HG03097 (cell line): ENCODE data around the gene OR52D1.

Experiments
- ATAC-seq: cut with Tn5 transposase; IDR thresholded peaks from one replicate; pipeline ENCODE4 v1.9.1; 2021; ENCODE audit not compliant: unreplicated experiment, low FRiP score

Gene OR52D1

GRCh38 chr11:5488385-5488784 is at the start of gene OR52D1:
Gene OR52D1 (plus strand): TSS chr11:5488685. CDS start chr11:5488707, 22 bp downstream.
- no peak for ATAC-seq

GRCh38 chr11:5441414-5441813 is 47.1 kb upstream of the OR52D1 start, which contains the start of gene OR51I1:
Gene OR51I1 (minus strand): TSS chr11:5441514. CDS start chr11:5441514, 0 bp downstream.
- no peak for ATAC-seq

- no peak for ATAC-seq
Observed at GRCh38 chr11:5443835-5444393, 44.6 kb upstream of the OR52D1 start.

GRCh38 chr11:5449023-5449422 is 39.5 kb upstream of the OR52D1 start, which contains the start of gene OR51I2:
Gene OR51I2 (plus strand): TSS chr11:5449323. CDS start chr11:5453489, 4,166 bp downstream.
- no peak for ATAC-seq

- ATAC-seq = no peak
Observed at GRCh38 chr11:5449432-5449831, 39.1 kb upstream of the OR52D1 start.

GRCh38 chr11:5460983-5461621 is 27.4 kb upstream of the OR52D1 start:
- ATAC-seq = no peak

- ATAC-seq = no peak
Observed at GRCh38 chr11:5467527-5467926, 21.0 kb upstream of the OR52D1 start.

GRCh38 chr11:5473921-5474320 is 14.6 kb upstream of the OR52D1 start:
- no peak for ATAC-seq

- ATAC-seq = no peak
Observed at GRCh38 chr11:5476186-5476819, 12.2 kb upstream of the OR52D1 start.

GRCh38 chr11:5486003-5486402 is 2.5 kb upstream of the OR52D1 start:
- ATAC-seq = no peak

GRCh38 chr11:5486421-5486820 is 2.1 kb upstream of the OR52D1 start:
- no peak for ATAC-seq

- ATAC-seq = no peak
Observed at GRCh38 chr11:5488798-5489399, 414 bp downstream of the OR52D1 start.

- ATAC-seq = no peak
Observed at GRCh38 chr11:5489576-5490357, 1.3 kb downstream of the OR52D1 start.

GRCh38 chr11:5499671-5500070 is 11.2 kb downstream of the OR52D1 start:
- no peak for ATAC-seq

- ATAC-seq = no peak
Observed at GRCh38 chr11:5500393-5500801, 11.9 kb downstream of the OR52D1 start.

GRCh38 chr11:5504403-5504921 is 16.0 kb downstream of the OR52D1 start:
- no peak for ATAC-seq

GRCh38 chr11:5505363-5506048 is 17.0 kb downstream of the OR52D1 start:
- no peak for ATAC-seq

- ATAC-seq = no peak
Observed at GRCh38 chr11:5507177-5507932, 18.9 kb downstream of the OR52D1 start.

GRCh38 chr11:5507933-5508305 is 19.4 kb downstream of the OR52D1 start:
- no peak for ATAC-seq
